A549 (cell line): ENCODE data around the gene HERC3. TPM values are rescaled to one million over a fixed set of nuclear protein-coding genes. Genes with fewer than 3 reads are reported as not detected.

Experiments used
- ATAC-seq, 2 experiments: fragments of 200-7000 bp in 1 of 2; fragments of >200 bp in 1 of 2; cut with Nextera tagmentation in 1 of 2; cut with Tn5 transposase in 1 of 2; 3 replicates each; pipeline versions ENCODE4 v1.8.0 to v1.9.1; 2018 to 2020; ENCODE audit warnings: mild to moderate bottlenecking in 1 of 2, moderate library complexity in 1 of 2
- CTCF ChIA-PET: fragments of 300-600 bp; sonication (Branson Sonifier 250); formaldehyde crosslinking; extraction: SDS; loops from one replicate; lab custom pipeline; 2021; ENCODE audit warnings: antibody characterized with exemption, inconsistent platforms; lab: Yijun Ruan, JAX
- POLR2A ChIA-PET: fragments of 350-600 bp; formaldehyde crosslinking; extraction: SDS; loops from one replicate; lab custom pipeline; 2021; ENCODE audit warnings: antibody characterized with exemption, inconsistent platforms; lab: Yijun Ruan, JAX
- DNase-seq, 2 experiments: peaks; one replicate each; pipeline versions ENCODE4 v3.0.0 to v3.0.0-alpha.2; 2011 to 2016; ENCODE audit warnings: low read depth in 1 of 2, low spot score in 1 of 2
- FAIRE-seq: peaks from 2 replicates; lab custom pipeline; 2011; peaks lifted over from hg19 to GRCh38; lab: Jason Lieb, UNC
- H3K27ac ChIP-seq, 2 experiments: fragments of >200 bp; sonication (Bioruptor Twin); formaldehyde crosslinking; 3 replicates each; pipeline ENCODE4 v1.5.1; 2016 to 2017
- H3K4me1 ChIP-seq: fragments of >200 bp; sonication (Bioruptor Twin); formaldehyde crosslinking; 3 replicates; pipeline ENCODE4 v1.6.1; 2016
- H3K4me2 ChIP-seq: fragments of >200 bp; sonication (Bioruptor Twin); formaldehyde crosslinking; 3 replicates; pipeline ENCODE4 v1.6.1; 2016
- H3K4me3 ChIP-seq: fragments of >200 bp; sonication (Bioruptor Twin); formaldehyde crosslinking; 3 replicates; pipeline ENCODE4 v1.5.1; 2016
- H3K9me3 ChIP-seq: fragments of >200 bp; sonication (Bioruptor Twin); formaldehyde crosslinking; 3 replicates; pipeline ENCODE4 v1.6.1; 2016
- BHLHE40 ChIP-seq: IDR thresholded peaks from 2 replicates; pipeline ENCODE4 v1.6.1; 2012; ENCODE audit warnings: low read depth, low read length, inconsistent platforms
- CBX2 ChIP-seq: fragments of 200-600 bp; sonication (generic); IDR thresholded peaks from 2 replicates; pipeline ENCODE4 v1.6.1; 2016; ENCODE audit warnings: low read depth, mild to moderate bottlenecking, borderline replicate concordance
- CBX8 ChIP-seq: fragments of 200-600 bp; sonication (generic); IDR thresholded peaks from 2 replicates; pipeline ENCODE4 v1.6.1; 2016
- ESRRA ChIP-seq: fragments of 150-350 bp; IDR thresholded peaks from 2 replicates; pipeline ENCODE4 v1.6.1; 2014; ENCODE audit warnings: mild to moderate bottlenecking, low read length, borderline replicate concordance
- HEYL ChIP-seq: fragments of 250-450 bp; sonication (Bioruptor Pico); IDR thresholded peaks from 2 replicates; pipeline ENCODE4 v1.8.0; 2021; ENCODE audit warnings: mild to moderate bottlenecking, moderate library complexity
- HOXA7 ChIP-seq: fragments of 250-450 bp; sonication (Bioruptor Pico); IDR thresholded peaks from 2 replicates; pipeline ENCODE4 v1.5.0; 2020; ENCODE audit warnings: mild to moderate bottlenecking, moderate library complexity
- MAFK ChIP-seq: fragments of 450-650 bp; IDR thresholded peaks from 2 replicates; pipeline ENCODE4 v1.6.1; 2014; ENCODE audit not compliant: partially characterized antibody
- MAZ ChIP-seq: fragments of 150-350 bp; IDR thresholded peaks from 2 replicates; pipeline ENCODE4 v1.6.1; 2014; ENCODE audit warnings: antibody characterized with exemption, low read depth, low read length, borderline replicate concordance
- NPAS2 ChIP-seq: fragments of 250-450 bp; sonication (Bioruptor Pico); IDR thresholded peaks from 2 replicates; pipeline ENCODE4 v1.8.0; 2022; ENCODE audit warnings: mild to moderate bottlenecking, moderate library complexity, borderline replicate concordance
- PBX3 ChIP-seq: IDR thresholded peaks from 2 replicates; pipeline ENCODE4 v1.6.1; 2012
- PHF8 ChIP-seq: fragments of 200-600 bp; sonication (generic); IDR thresholded peaks from 2 replicates; pipeline ENCODE4 v1.6.1; 2016; ENCODE audit warnings: low read depth, mild to moderate bottlenecking, antibody characterized with exemption, moderate library complexity, borderline replicate concordance
- REST ChIP-seq: fragments of 200-600 bp; sonication (generic); IDR thresholded peaks from 2 replicates; pipeline ENCODE4 v1.6.1; 2016; ENCODE audit warnings: antibody characterized with exemption, mild to moderate bottlenecking, moderate library complexity
- RNF2 ChIP-seq: fragments of 200-600 bp; sonication (generic); IDR thresholded peaks from 2 replicates; pipeline ENCODE4 v1.6.1; 2016; ENCODE audit warnings: low read depth, mild to moderate bottlenecking, antibody characterized with exemption, moderate library complexity, borderline replicate concordance
- ZC3H11A ChIP-seq: fragments of 450-650 bp; IDR thresholded peaks from 2 replicates; pipeline ENCODE4 v1.6.1; 2014; ENCODE audit warnings: antibody characterized with exemption, mild to moderate bottlenecking
- WGBS: methylation state at CpG from one replicate; pipeline ENCODE4 v1.1.6; 2017; ENCODE audit errors: missing lambda C conversion rate; 5-methylcytosine and 5-hydroxymethylcytosine counted together
- polyA plus RNA-seq, 4 experiments: library from polyadenylated mRNA; depleted of rRNA in 3 of 4; stranded (reverse); fragments of >200 nt; fragmentation: RNase III in 1 of 4; extraction: RNeasy Plus Mini Kit Qiagen cat#74134 plus additional on column Dnase treatment in 1 of 4; gene quantifications; 2 replicates in 3 of 4; 3 replicates in 1 of 4; pipeline ENCODE4 v1.2.3, GENCODE V29; 2011 to 2017

HERC3 gene
- polyA plus RNA-seq, 2 of the 4 experiments (the other 2 are of a cell fraction), result 4.9 to 6.2 TPM

GRCh38 chr4:88728146-88728545 lies 135.9 kb downstream of the HERC3 start:
- Histone ChIP-seq H3K4me2 (no peak overlapping the region), H3K9me3 (no peaks in the 10 kb centered on the region), H3K27ac (no peak overlapping the region), H3K4me3 (no peak overlapping the region), H3K4me1 (no peaks in the 10 kb centered on the region)
- ATAC-seq (no peak), DNase-seq (no peak), FAIRE-seq (no peak)
- POLR2A ChIA-PET, result interaction anchor here (0.7 kb wide), 1 partner anchor 455 kb away, joined by 3 read pairs; no protein-coding TSS in a partner anchor
- TF ChIP-seq CBX2 (no peak), HEYL (CRISPR knock-in tag) (no peak), NPAS2 (CRISPR knock-in tag) (no peak), REST (no peak), ESRRA (no peak), CBX8 (no peak), BHLHE40 (no peak)
- WGBS, result 94% methylated on average over 6 of the region's 6 CpGs
- CTCF ChIA-PET, result no interaction called here

GRCh38 chr4:88729146-88729760 lies 137.0 kb downstream of the HERC3 start:
- POLR2A ChIA-PET, result interaction anchor here (0.7 kb wide), 1 partner anchor 457 kb away, joined by 3 read pairs; no protein-coding TSS in a partner anchor
- CTCF ChIA-PET, result no interaction called here
- Histone ChIP-seq H3K27ac (no peak overlapping the region), H3K4me2 (no peak overlapping the region), H3K4me1 (no peaks in the 10 kb centered on the region), H3K4me3 (no peak overlapping the region), H3K9me3 (no peaks in the 10 kb centered on the region)
- DNase-seq (no peak), FAIRE-seq (no peak), ATAC-seq (no peak)
- TF ChIP-seq REST (no peak), MAFK (no peak), RNF2 (no peak), HOXA7 (no peak), MAZ (no peak), PHF8 (no peak), ZC3H11A (no peak), PBX3 (no peak)
- WGBS, result 80% methylated on average over 6 of the region's 6 CpGs
